K562 (cell line): ENCODE results near the gene SPATA17. TPM values are rescaled to one million over a fixed set of nuclear protein-coding genes. Genes with fewer than 3 reads are reported as not detected.

Experiments
- ATAC-seq: fragments of 200-7000 bp; cut with Tn5 transposase; 3 replicates; pipeline ENCODE4 v1.9.1; 2020; ENCODE audit warnings: moderate library complexity
- BruUV-seq: library from RNA; stranded (reverse); fragments of 400-500 nt; replicated peaks from 2 replicates; lab custom pipeline; 2021; lab: Mats Ljungman, UMichigan
- CTCF ChIA-PET: fragments of 300-600 bp; formaldehyde crosslinking; extraction: SDS; loops from one replicate; lab custom pipeline; 2021; ENCODE audit warnings: low intra/inter-chr PET ratio; lab: Yijun Ruan, JAX
- POLR2A ChIA-PET: fragments of 300-600, 350-650 bp; sonication (Branson Sonifier 250); formaldehyde crosslinking; extraction: SDS; loops from one replicate; lab custom pipeline; 2021; ENCODE audit warnings: antibody characterized with exemption, inconsistent platforms; lab: Yijun Ruan, JAX
- DNase-seq, 4 experiments: peaks; one replicate each; pipeline versions ENCODE4 v3.0.0 to v3.0.0-alpha.2; 2011 to 2018; ENCODE audit warnings: low spot score in 3 of 4, mixed read lengths in 3 of 4; ENCODE audit errors: extremely low read depth in 1 of 4
- FAIRE-seq: peaks from 2 replicates; lab custom pipeline; 2011; peaks lifted over from hg19 to GRCh38; lab: Jason Lieb, UNC
- H2AFZ ChIP-seq: 2 replicates; pipeline ENCODE4 v1.6.0; 2011; ENCODE audit warnings: low read depth, low read length, control low read depth, inconsistent platforms
- H3K27ac ChIP-seq: fragments of 200-600 bp; 3 replicates; pipeline ENCODE4 v1.8.0; 2011; ENCODE audit warnings: low read depth, mild to moderate bottlenecking, control low read depth, inconsistent platforms, low read length, moderate library complexity, mixed read lengths; ENCODE audit errors: extremely low read depth
- H3K27me3 ChIP-seq, 2 experiments: fragments of 300-600 bp in 1 of 2; 2 replicates in 1 of 2; 3 replicates in 1 of 2; pipeline versions ENCODE4 v1.6.0 to v1.8.0; 2011; ENCODE audit warnings: inconsistent platforms in 2 of 2, low read length in 2 of 2, mild to moderate bottlenecking in 1 of 2, mixed read lengths in 1 of 2, moderate library complexity in 1 of 2; ENCODE audit not compliant: control insufficient read depth in 2 of 2, insufficient read depth in 2 of 2
- H3K36me3 ChIP-seq: fragments of 300-600 bp; 3 replicates; pipeline ENCODE4 v1.8.0; 2011; ENCODE audit warnings: mild to moderate bottlenecking, low read length, inconsistent platforms; ENCODE audit not compliant: control insufficient read depth, insufficient read depth
- H3K4me1 ChIP-seq, 2 experiments: fragments of 200-600 bp in 1 of 2; replicated peaks in 1 of 2; 2 replicates in 1 of 2; 3 replicates in 1 of 2; pipeline versions ENCODE4 v1.5.1 to v1.8.0; 2011; ENCODE audit warnings: inconsistent platforms in 2 of 2, low read length in 2 of 2, mild to moderate bottlenecking in 1 of 2, mixed read lengths in 1 of 2, moderate library complexity in 1 of 2; ENCODE audit not compliant: control insufficient read depth in 2 of 2, insufficient read depth in 2 of 2
- H3K4me2 ChIP-seq: 2 replicates; pipeline ENCODE4 v1.6.1; 2011; ENCODE audit warnings: low read length, control low read depth, inconsistent platforms, mixed read lengths; ENCODE audit not compliant: insufficient read depth
- H3K4me3 ChIP-seq: fragments of 200-600 bp; sonication (generic), shearing (Covaris generic); 2 replicates; pipeline ENCODE4 v1.5.1; 2016; ENCODE audit warnings: control low read depth, inconsistent platforms
- H3K79me2 ChIP-seq: fragments of 200-600 bp; 3 replicates; pipeline ENCODE4 v1.8.0; 2011; ENCODE audit warnings: low read length, inconsistent platforms; ENCODE audit not compliant: control insufficient read depth, insufficient read depth
- H3K9ac ChIP-seq, 2 experiments: 2 replicates each; pipeline versions ENCODE4 v1.6.0 to v1.6.1; 2011; ENCODE audit warnings: low read depth in 2 of 2, low read length in 2 of 2, control low read depth in 1 of 2, inconsistent platforms in 1 of 2, mild to moderate bottlenecking in 1 of 2, mixed read lengths in 1 of 2; ENCODE audit not compliant: insufficient read depth in 1 of 2
- H3K9me1 ChIP-seq: one replicate; pipeline ENCODE4 v1.6.0; 2011; ENCODE audit warnings: inconsistent platforms, mild to moderate bottlenecking, low read length, moderate library complexity; ENCODE audit not compliant: control insufficient read depth, insufficient read depth
- H3K9me3 ChIP-seq: replicated peaks from 2 replicates; pipeline ENCODE4 v1.5.1; 2011; ENCODE audit warnings: low read depth, low read length, inconsistent platforms; ENCODE audit not compliant: control insufficient read depth, insufficient read depth
- H4K20me1 ChIP-seq: replicated peaks from 2 replicates; pipeline ENCODE4 v1.6.1; 2011; ENCODE audit warnings: low read length, inconsistent platforms, mixed read lengths; ENCODE audit not compliant: control insufficient read depth, insufficient read depth
- CCNT2 ChIP-seq: IDR thresholded peaks from 2 replicates; pipeline ENCODE4 v1.6.1; 2011; ENCODE audit warnings: borderline replicate concordance, low read depth, mild to moderate bottlenecking, moderate library complexity, mixed read lengths, low read length; ENCODE audit not compliant: insufficient read length; ENCODE audit errors: extremely low read depth
- NCOA1 ChIP-seq: fragments of 450-650 bp; IDR thresholded peaks from 2 replicates; pipeline ENCODE4 v1.6.1; 2016; ENCODE audit warnings: low read depth
- NELFE ChIP-seq: IDR thresholded peaks from 2 replicates; pipeline ENCODE4 v1.6.1; 2011; ENCODE audit warnings: mild to moderate bottlenecking; ENCODE audit not compliant: insufficient read depth, insufficient read length
- PHF8 ChIP-seq: fragments of 200-600 bp; sonication (generic); IDR thresholded peaks from 2 replicates; pipeline ENCODE4 v1.6.1; 2012; ENCODE audit warnings: mixed run types, mild to moderate bottlenecking, inconsistent platforms, low read length, moderate library complexity, borderline replicate concordance
- RAD21 ChIP-seq, 2 experiments: fragments of 250-450 bp in 1 of 2; fragments of 450-650 bp in 1 of 2; sonication (Bioruptor Pico) in 1 of 2; formaldehyde crosslinking in 1 of 2; IDR thresholded peaks in 1 of 2; conservative IDR thresholded peaks in 1 of 2; 2 replicates each; pipeline versions ENCODE4 v1.4.0 to v1.8.0; 2020 to 2022; ENCODE audit warnings: mild to moderate bottlenecking in 2 of 2, moderate library complexity in 1 of 2
- RNF219 ChIP-seq: fragments of 250-450 bp; sonication (Bioruptor Pico); IDR thresholded peaks from 2 replicates; pipeline ENCODE4 v1.5.0; 2022; ENCODE audit warnings: mild to moderate bottlenecking
- SRF ChIP-seq, 2 experiments: fragments of 250-450, 450-650 bp in 1 of 2; sonication (Bioruptor Pico) in 1 of 2; sonication (generic) in 1 of 2; formaldehyde crosslinking; IDR thresholded peaks; 2 replicates each; pipeline versions ENCODE4 v1.5.0 to v1.5.1; 2020 to 2022; ENCODE audit warnings: mild to moderate bottlenecking in 1 of 2, missing genetic modification reagents in 1 of 2
- ZNF280A ChIP-seq: fragments of 450-650 bp; IDR thresholded peaks from 2 replicates; pipeline ENCODE4 v1.6.1; 2018; ENCODE audit warnings: mild to moderate bottlenecking, low read depth; ENCODE audit not compliant: partially characterized antibody
- ZNF316 ChIP-seq: fragments of 450-650 bp; IDR thresholded peaks from 2 replicates; pipeline ENCODE4 v1.6.1; 2016
- ZNF398 ChIP-seq: fragments of 250-450 bp; sonication (Bioruptor Pico); IDR thresholded peaks from 2 replicates; pipeline ENCODE4 v1.8.0; 2021; ENCODE audit warnings: moderate library complexity, mild to moderate bottlenecking, inconsistent platforms
- WGBS: fragments of 100-300 bp; shearing (Covaris generic); methylation state at CpG from one replicate; pipeline ENCODE4 v1.1.6; 2016; ENCODE audit warnings: low coverage, mixed read lengths; ENCODE audit not compliant: insufficient coverage; ENCODE audit errors: missing lambda C conversion rate; 5-methylcytosine and 5-hydroxymethylcytosine counted together
- in situ Hi-C: fragments of 300-500 bp; cut with MboI; formaldehyde crosslinking; loops from 4 replicates; pipeline ENCODE4 v1.15.0; 2018; ENCODE audit warnings: inconsistent platforms, mixed read lengths
- intact Hi-C: fragments of 100-400 bp; cut with micrococcal nuclease; formaldehyde crosslinking; loops from 2 replicates; pipeline ENCODE4 v1.14.2; 2022
- polyA plus RNA-seq, 8 experiments: library from polyadenylated mRNA; depleted of rRNA in 4 of 8; stranded (reverse) in 5 of 8; unstranded in 3 of 8; fragments of >200 nt; fragmentation: Nextera tagmentation in 2 of 8; fragmentation: Illumina TruSeq in 1 of 8; extraction: Ambion mirVana in 2 of 8; extraction: Trizol in 1 of 8; gene quantifications; 2 replicates each; pipeline versions ENCODE4 v1.2.1 to v1.2.3, GENCODE V29; 2011 to 2014; ENCODE audit warnings: inconsistent platforms in 1 of 8, missing spikeins in 1 of 8
- total RNA-seq, 7 experiments: library from RNA; depleted of rRNA in 6 of 7; stranded (reverse); fragments of >200 nt in 6 of 7; fragmentation: Illumina TruSeq in 2 of 7; extraction: Trizol in 2 of 7; gene quantifications; 2 replicates each; pipeline versions ENCODE4 v1.2.1 to v1.2.3, GENCODE V29; 2011 to 2021; ENCODE audit warnings: low replicate concordance in 1 of 7

The SPATA17 gene
- total and polyA plus RNA-seq, 9 of the 15 experiments (the other 6 are each of a cell fraction or from before 2014, with no cell fraction given), result 0.04 to 0.11 TPM; not detected in 7

- Histone ChIP-seq H3K4me1 (no peaks in the 10 kb centered on the region), H2AFZ (no peak overlapping the region), H3K9me3 (no peaks in the 10 kb centered on the region), H3K36me3 (no peaks in the 10 kb centered on the region), H3K79me2 (no peaks in the 10 kb centered on the region), H3K4me2 (no peak overlapping the region), H3K27ac (no peak overlapping the region), H3K9me1 (no peaks in the 10 kb centered on the region), H3K27me3 (no peaks in the 10 kb centered on the region), H4K20me1 (no peaks in the 10 kb centered on the region), H3K9ac (no peak overlapping the region), H3K4me3 (no peak overlapping the region)
- 3% methylated on average over 3 of the region's 3 CpGs for WGBS
- ATAC-seq, result no peak
- ChIA-PET CTCF (no interaction called here), POLR2A (no interaction called here)
- FAIRE-seq, result no peak
- in situ Hi-C loops (no loop called here), intact Hi-C loops (no loop called here)
- TF ChIP-seq SRF (CRISPR knock-in tag; IDR thresholded peaks at IDR 0.05) (no peak), PHF8 (no peak), RNF219 (no peak)
- BruUV-seq, result no TSS peak
- DNase-seq, result no peak
These were observed 3.7 kb upstream of the SPATA17 start for GRCh38 chr1:217627431-217627830.

- in situ Hi-C loops, result no loop called here
- H3K9me3 ChIP-seq, result no peaks in the 10 kb centered on the region
- no peak overlapping the region for H3K27ac ChIP-seq
- H3K9ac ChIP-seq, result no peak overlapping the region
- no peaks in the 10 kb centered on the region for H4K20me1 ChIP-seq
- H3K4me1 ChIP-seq, result no peaks in the 10 kb centered on the region
- H3K36me3 ChIP-seq, result no peaks in the 10 kb centered on the region
- WGBS, result 0% methylated on average over 6 of the region's 6 CpGs
- no peaks in the 10 kb centered on the region for H3K27me3 ChIP-seq
- no peaks in the 10 kb centered on the region for H3K9me1 ChIP-seq
- H2AFZ ChIP-seq, result no peak overlapping the region
- no peak for ATAC-seq
- FAIRE-seq, result no peak
- intact Hi-C loops, result loop anchor here (10.0 kb wide), 1 partner anchor 58 kb away; no protein-coding TSS in a partner anchor
- no peaks in the 10 kb centered on the region for H3K79me2 ChIP-seq
- ChIA-PET POLR2A (no interaction called here), CTCF (no interaction called here)
- no peak overlapping the region for H3K4me3 ChIP-seq
- H3K4me2 ChIP-seq, result no peak overlapping the region
- DNase-seq, result no peak
- no TSS peak for BruUV-seq
- TF ChIP-seq ZNF316 (no peak), NELFE (no peak), NCOA1 (no peak), CCNT2 (no peak), RAD21 (CRISPR knock-in tag; conservative IDR thresholded peaks at IDR 0.05 in 1 of 2, IDR thresholded peaks at IDR 0.05 in 1 of 2) (no peak), ZNF280A (no peak), ZNF398 (CRISPR knock-in tag) (no peak)
These were observed 11.3 kb downstream of the SPATA17 start for GRCh38 chr1:217642455-217642854.
